HG03064 (cell line): ENCODE results near the gene CBARP.

Experiments used
- ATAC-seq: cut with Tn5 transposase; IDR thresholded peaks from one replicate; pipeline ENCODE4 v1.9.1; 2021; ENCODE audit warnings: low read depth; ENCODE audit not compliant: unreplicated experiment

The CBARP gene

DNA sequence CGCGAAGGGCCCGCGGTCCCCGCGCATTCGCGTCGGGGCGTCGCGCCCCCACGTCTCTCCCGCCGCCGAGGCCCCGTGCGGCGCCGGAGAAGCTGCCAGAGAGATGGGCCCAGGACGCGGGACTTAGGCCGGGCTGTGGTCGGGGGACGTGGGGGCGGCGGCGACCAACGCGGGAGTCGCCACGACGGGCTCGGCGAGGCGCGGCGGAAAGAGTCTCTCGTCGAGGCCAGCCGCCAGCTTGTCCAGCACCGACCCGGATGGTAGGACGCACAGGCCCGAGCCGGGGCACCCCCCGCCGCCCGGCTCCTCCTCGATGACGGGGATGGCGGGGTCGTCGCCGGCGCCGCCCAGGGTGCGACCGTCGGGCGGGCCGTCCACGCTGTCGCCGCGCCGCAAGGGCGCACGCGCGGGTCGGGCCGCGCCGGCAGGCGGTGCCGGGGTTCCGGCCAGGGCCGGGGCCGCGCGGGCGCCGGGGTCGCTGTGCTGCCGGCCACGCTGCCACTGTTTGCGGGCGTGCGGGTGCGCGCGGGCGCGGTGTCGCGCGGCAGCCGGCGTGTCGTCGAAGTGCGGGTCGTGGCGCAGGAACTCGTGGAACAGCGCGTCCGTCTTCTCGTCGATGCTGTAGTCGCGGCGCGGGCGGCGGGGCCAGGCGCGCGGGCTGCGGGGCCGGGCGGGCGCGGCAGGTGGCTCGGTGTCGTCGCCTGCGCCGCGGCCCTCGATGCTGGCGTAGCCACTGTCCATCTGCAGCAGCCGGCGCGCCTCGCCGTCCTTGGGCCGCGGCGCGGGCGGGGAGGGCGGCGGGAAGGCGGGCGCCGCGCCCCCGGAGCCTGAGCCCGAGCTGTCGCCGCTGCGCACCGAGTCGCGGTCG lies 8.5 kb downstream of the CBARP start:
- ATAC-seq = no peak

GRCh38 chr19:1228161-1228957 lies 9.4 kb downstream of the CBARP start:
- ATAC-seq = no peak

GRCh38 chr19:1227304-1228054 lies 10.3 kb downstream of the CBARP start:
- ATAC-seq = no peak

GRCh38 chr19:1226522-1227303 lies 11.1 kb downstream of the CBARP start:
- ATAC-seq = no peak

DNA sequence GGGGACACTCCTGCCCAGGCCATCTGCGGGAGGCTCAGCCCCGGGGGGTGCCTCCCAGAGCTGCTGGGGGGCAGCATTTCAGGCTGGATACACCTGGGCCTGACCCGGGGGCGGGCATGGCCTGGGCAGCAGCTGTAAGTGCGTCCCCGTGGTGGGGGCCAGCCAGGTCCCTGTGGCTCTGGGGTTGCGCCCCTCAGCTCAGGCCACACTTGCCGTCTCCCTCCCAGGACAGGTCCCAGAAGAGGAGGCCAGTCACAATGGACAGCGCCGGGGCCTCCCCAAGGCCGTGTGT lies 11.6 kb downstream of the CBARP start:
- no peak for ATAC-seq

GRCh38 chr19:1225440-1226226 lies 12.2 kb downstream of the CBARP start:
- no peak for ATAC-seq

- no peak for ATAC-seq
Measured at GRCh38 chr19:1224847-1225246, 13.0 kb downstream of the CBARP start.

GRCh38 chr19:1224047-1224825 lies 13.6 kb downstream of the CBARP start:
- no peak for ATAC-seq

DNA sequence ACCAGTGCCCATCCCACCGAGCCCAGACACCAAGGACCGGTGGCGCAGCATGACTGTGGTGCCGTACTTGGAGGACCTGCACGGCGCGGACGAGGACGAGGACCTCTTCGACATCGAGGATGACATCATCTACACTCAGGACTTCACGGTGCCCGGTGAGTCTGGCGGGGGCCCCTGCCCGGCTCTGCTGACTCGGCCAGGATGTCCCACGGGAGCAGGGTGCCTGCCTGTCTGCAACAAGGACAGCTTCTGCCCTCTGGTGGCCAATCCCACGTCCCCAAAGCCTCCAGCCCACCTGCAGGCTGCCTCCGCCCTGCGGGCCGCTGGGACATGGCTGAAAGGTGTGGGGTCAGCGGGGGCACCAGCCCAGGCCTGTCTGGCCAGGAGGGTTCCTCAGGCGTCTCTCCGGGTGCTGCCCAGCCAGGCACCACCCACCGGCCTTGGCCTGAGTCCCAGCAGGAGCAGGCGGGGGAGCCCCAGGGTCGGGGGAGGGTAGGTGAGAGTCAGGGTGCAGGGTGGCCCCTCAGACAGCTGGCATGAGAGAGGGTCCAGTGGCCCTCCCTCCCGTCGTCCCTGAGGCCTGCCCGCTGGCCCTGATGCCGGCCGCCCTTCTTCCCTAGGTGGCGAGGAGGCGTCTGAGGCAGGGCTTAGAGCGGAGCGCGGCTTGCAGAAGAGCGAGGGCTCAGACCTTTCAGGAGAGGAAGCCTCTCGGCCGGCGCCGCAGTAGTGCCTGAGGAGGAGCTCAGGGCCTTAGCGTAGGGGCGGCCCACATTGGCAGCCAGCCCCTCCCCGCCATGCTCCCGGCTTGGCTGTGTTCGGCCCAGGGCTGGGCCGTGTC lies 14.6 kb downstream of the CBARP start:
- no peak for ATAC-seq

- ATAC-seq = no peak
Measured at GRCh38 chr19:1222394-1222793, 15.4 kb downstream of the CBARP start.

DNA sequence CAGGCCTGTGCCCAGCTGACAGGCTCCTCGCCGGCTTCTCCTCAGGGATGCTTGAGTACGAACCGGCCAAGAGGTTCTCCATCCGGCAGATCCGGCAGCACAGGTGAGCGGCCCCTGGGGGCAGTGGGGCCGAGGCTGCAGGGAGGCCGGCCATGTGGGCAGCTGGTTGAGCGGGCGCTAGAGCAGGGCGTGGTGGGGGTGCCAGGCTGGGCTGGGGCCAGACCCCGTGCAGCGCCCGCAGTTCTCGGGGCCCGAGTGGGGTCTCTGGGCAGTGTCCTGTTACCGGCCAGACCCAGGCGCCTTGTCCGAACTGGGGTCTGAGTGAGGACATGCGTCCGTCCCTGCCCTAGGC lies 15.9 kb downstream of the CBARP start:
- no peak for ATAC-seq

DNA sequence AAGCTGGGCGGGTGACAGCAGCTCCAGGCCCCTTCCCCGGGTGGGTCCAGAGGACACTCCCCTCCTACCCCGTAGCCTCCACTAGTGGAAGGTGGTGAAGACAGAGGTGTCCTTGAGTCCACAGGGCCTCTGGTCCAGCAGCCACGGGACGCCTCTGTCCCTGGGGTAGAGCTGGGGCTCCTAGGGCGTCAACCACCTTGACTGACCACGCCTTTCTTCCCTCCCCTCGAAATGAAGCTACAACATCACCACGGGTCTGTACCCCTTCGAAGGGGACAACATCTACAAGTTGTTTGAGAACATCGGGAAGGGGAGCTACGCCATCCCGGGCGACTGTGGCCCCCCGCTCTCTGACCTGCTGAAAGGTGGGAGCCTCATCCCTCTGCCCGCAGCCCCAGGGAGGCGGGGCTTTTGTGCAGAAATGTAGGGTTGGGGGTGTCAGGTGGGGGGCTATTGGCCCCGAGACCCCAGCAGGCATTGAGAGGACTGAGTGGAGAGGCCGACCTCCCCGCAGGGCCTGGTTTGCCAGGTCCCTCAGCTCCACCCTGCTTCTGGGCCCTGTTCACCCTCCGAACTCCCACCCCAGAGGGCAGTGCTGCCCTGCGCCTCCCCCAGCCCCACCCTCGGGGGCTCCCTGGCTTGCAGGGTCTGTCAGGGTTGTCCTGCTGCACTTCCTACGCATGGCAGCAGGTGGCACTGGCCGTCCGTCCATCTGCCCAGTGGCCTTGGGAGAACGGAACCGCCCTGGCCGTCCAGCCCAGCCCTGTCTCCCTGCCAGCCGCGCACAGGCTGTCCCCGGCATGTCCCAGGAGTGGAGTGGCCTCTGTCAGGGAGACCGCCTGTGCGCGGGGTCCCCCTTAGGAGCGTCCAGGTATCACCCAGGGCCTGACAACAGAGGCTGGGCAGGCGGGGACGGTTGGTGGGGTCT lies 16.6 kb downstream of the CBARP start:
- no peak for ATAC-seq

GRCh38 chr19:1220477-1220930 lies 17.3 kb downstream of the CBARP start:
- no peak for ATAC-seq

GRCh38 chr19:1219786-1220476 lies 17.9 kb downstream of the CBARP start:
- no peak for ATAC-seq

GRCh38 chr19:1218751-1219567 lies 18.8 kb downstream of the CBARP start:
- ATAC-seq = no peak

DNA sequence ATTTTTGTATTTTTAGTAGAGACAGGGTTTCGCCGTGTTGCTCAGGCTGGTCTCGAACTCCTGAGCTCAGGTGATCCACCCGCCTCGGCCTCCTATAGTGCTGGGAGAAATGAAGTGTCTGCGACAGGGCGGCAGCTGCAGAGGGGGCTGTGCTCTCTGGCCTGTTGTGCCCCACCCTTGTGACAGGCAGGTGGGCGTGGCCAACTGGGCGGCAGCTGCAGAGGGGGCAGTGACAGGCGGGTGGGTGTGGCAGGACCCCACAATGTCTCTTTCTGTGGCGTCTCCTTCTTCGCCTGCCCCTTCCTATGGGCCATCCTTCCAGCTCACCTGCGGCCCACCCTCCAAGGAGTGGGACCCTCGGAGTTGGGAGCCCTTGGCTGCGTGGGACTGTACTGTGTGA lies 20.4 kb downstream of the CBARP start:
- no peak for ATAC-seq
